Urinary bladder (tissue), 4 donors: ENCODE data around the gene PDK1. TPM values are rescaled to one million over a fixed set of nuclear protein-coding genes. Genes with fewer than 3 reads are reported as not detected.

Experiments
- DNase-seq: peaks from one replicate; pipeline ENCODE4 v3.0.0-alpha.2; 2015; ENCODE audit errors: extremely low spot score
- H3K27ac ChIP-seq: one replicate; pipeline ENCODE4 v1.5.1; 2013; ENCODE audit warnings: low read depth, mild to moderate bottlenecking, moderate library complexity
- H3K36me3 ChIP-seq: one replicate; pipeline ENCODE4 v1.6.1; 2013; ENCODE audit warnings: mild to moderate bottlenecking, moderate library complexity; ENCODE audit not compliant: insufficient read depth
- H3K4me1 ChIP-seq: one replicate; pipeline ENCODE4 v1.6.1; 2013; ENCODE audit warnings: mild to moderate bottlenecking, moderate library complexity; ENCODE audit not compliant: insufficient read depth
- H3K4me3 ChIP-seq: one replicate; pipeline ENCODE4 v1.5.1; 2013; ENCODE audit warnings: low read depth, low read length
- WGBS: extraction: QIAGEN DNeasy Blood & Tissue Kit; methylation state at CpG from one replicate; pipeline ENCODE4 v1.1.7; 2013; 5-methylcytosine and 5-hydroxymethylcytosine counted together
- polyA plus RNA-seq: library from polyadenylated mRNA; stranded (reverse); fragments of 200-250 nt; gene quantifications from one replicate; pipeline ENCODE4 v1.2.3, GENCODE V29; 2013
- small RNA-seq: library from RNA; depleted of rRNA; stranded (forward); fragments of <200 nt; gene quantifications from one replicate; pipeline ENCODE3, GENCODE V24; 2014
- total RNA-seq: library from RNA; depleted of rRNA; stranded (reverse); fragments of >200 nt; gene quantifications from one replicate; pipeline ENCODE4 v1.2.3, GENCODE V29; 2014
- donor health status: healthy with polysubstance abuse.
- donor health status: healthy.

PDK1 gene
- total and polyA plus RNA-seq, 2 donors: 4.4 to 17.7 TPM

DNA sequence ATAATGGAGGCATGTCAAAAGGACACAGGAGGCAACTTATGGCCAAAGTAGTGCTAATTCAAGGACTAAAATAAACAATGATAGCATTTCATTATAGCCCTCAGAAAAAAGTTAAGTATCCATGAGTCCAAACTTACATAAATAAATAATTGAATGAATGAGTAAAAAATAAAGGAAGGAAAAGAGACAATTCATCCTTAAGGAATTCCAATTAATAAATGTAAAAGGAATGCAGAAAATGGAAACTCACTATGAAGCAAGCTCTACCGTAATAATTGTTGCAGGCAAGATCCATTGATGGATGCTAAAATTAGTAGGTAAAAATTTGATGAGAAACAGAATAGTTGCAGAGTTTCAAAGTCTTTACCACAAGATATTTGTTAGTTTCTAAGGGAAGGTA lies 91.5 kb downstream of the PDK1 start:
- Histone ChIP-seq H3K27ac (no peak overlapping the region), H3K4me3 (no peak overlapping the region), H3K36me3 (no peaks in the 10 kb centered on the region), H3K4me1 (no peaks in the 10 kb centered on the region)
- no peak for DNase-seq
- 95% methylated on average over 1 of the region's 1 CpG for WGBS

DNA sequence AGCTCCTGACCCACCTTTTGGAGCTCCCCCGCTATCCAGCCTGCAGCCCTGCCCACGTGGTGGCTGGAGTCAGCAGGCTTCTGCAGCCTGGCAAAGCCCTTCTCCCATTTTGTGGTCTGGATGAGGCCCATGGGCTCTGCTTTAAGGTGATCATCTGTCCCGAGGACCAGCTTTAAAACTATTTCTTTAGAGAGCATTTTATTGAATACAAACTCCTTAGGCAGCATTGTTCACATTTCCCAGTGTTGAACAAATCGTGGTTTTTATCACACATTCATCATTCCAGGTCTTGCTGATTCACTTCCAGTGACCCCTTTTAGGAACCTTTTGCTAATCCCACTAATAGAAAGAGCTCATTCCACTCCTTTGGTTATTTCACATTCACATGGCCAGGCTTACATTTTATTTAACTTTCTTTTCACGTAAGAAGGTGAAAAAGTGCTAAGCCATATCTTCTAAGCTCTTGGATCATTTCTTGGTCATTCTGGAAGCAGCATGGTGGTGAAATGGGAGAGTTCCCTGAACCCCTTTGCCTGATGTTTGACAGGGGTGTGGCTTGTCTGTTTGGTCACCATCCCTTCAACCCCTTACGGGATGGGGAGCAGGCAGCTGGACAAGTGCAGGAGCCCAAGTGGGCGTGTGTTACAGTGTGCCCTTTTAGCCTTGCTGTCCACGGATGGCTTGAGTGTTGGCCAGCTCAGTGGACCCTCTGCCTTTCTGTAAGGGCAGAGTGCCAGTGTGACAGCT lies 99.4 kb downstream of the PDK1 start:
- WGBS: 70% methylated on average over 8 of the region's 8 CpGs

DNA sequence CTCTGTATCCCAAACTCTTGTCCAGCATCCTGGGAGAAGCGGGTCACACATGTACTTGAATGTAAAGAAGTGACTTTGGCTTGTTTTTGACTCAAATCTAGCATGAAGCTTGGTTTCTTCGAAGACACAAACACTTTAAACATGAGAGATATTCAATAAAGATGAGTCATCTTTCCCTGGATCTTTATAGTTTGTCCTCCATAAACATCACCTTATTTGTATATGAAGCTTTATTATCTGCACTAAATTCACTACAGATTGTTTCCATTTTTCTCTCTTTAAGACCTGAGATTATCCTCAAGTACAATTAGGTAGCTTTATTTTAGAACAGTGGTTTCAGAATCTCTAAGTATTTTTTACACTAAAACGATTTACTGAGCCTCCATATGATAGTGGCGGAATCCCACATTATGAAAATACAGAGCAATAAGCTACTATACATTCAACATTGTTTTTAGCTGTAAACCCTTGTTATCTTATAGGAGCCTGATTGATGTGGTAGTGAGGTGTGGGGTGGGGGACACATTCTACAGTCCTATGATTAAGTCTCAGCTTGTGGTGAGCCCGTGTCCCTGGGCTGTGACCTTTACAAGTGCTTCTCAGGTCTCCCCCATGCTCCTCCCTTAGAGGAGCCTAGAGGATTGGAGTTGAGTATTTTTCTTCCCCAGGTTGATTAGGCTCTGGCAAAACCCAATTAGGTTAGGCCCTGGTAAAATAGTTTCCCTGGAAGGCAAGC lies 100.1 kb downstream of the PDK1 start:
- Histone ChIP-seq H3K4me3 (no peak overlapping the region), H3K4me1 (no peaks in the 10 kb centered on the region), H3K27ac (no peak overlapping the region), H3K36me3 (no peaks in the 10 kb centered on the region)
- DNase-seq: no peak
- WGBS: 67% methylated on average over 5 of the region's 5 CpGs

More for the DNA sequence above, 99.4 kb downstream of the PDK1 start:
- H3K4me3 ChIP-seq: no peak overlapping the region
- no peaks in the 10 kb centered on the region for H3K36me3 ChIP-seq
- no peak for DNase-seq
- no peaks in the 10 kb centered on the region for H3K4me1 ChIP-seq
- no peak overlapping the region for H3K27ac ChIP-seq

Small RNAs within 50 kb of the gene (small RNA-seq; reads per million reads assigned to genes)
- not detected for gene RF00019

Other genes with a start within 250 kb of the PDK1 start
- gene ITGA6, start 128.5 kb upstream of the PDK1 start, total RNA-seq: 171 TPM
- 30.9 TPM for gene ITGA6, start 128.5 kb upstream of the PDK1 start, polyA plus RNA-seq
- 22.9 TPM for gene RAPGEF4, start 179.8 kb downstream of the PDK1 start, total RNA-seq
- gene RAPGEF4, start 179.8 kb downstream of the PDK1 start, polyA plus RNA-seq: 4.3 TPM